Measurements from ENCODE around the gene GTF3A.
A peak's percentile ranks its signal among the peaks of the same experiment; 100 is the strongest.

GTF3A gene

GRCh38 chr13:27449081-27449603 is 24.7 kb downstream of the GTF3A start:
- DNase-seq (ENCODE audit: low spot score) = no peak

- DNase-seq (ENCODE audit: low spot score) = peak; percentile 94
These were observed 25.8 kb downstream of the GTF3A start, which contains the start of gene MTIF3 for GRCh38 chr13:27449936-27450828. Gene MTIF3 (minus strand): TSS chr13:27450564. CDS start chr13:27440448, 10,116 bp downstream.

DNA sequence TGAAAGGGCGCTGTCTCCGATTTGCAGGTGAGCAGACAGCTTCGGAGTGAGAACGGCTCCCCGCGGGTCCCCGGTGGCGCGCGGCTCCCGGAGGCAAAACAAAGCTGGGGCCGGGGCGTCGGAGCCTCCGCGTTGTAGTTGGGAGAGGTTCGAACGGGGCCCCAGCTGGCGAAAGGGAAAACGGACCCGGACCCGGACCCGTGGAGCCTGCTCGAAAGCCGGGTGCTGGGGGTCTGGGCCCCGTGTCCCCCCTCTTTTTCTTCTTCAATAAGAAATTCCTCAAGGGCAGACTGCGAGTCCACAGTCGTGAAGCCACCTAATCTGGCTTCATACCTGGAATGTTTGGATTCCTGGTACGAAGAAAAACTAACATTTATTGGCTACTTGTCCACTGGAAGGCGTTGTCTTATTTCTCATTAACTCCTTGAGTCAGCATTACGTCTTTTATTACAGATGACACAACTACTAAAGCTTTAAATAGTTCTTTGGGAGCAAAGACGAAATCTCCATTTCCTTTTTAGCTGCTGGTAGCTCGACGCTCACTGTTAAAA is 26.6 kb downstream of the GTF3A start:
- no peak for DNase-seq (ENCODE audit: low spot score)

DNA sequence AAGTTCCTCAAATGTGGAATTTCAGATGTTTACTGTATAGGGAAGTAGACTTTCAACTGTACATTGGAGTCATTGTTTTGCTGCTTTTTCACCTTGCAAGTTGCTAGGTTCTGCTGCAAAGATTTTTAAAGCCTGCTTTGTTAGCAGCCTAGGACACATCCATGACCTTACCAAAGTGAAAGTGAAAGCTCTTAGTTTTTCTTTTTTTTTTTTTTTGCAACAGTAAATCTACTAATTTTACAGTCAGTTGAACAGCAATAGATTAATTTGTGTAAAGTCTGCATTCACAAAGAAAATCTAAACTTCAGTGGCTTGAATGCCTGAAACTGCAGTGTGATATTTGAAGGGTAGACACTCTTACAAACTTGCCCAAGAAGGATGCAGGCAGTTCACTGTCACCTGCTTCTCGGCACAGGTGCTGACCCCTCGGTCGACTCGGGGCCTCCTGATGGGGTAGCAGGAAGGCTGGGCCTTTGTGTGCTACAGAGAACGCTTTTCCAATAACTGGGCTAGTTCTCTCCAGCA is 31.0 kb downstream of the GTF3A start:
- DNase-seq (ENCODE audit: low spot score) = no peak

- peak; percentile 35 for DNase-seq (ENCODE audit: low spot score)
These were observed 37.6 kb downstream of the GTF3A start for GRCh38 chr13:27461940-27462584.

DNA sequence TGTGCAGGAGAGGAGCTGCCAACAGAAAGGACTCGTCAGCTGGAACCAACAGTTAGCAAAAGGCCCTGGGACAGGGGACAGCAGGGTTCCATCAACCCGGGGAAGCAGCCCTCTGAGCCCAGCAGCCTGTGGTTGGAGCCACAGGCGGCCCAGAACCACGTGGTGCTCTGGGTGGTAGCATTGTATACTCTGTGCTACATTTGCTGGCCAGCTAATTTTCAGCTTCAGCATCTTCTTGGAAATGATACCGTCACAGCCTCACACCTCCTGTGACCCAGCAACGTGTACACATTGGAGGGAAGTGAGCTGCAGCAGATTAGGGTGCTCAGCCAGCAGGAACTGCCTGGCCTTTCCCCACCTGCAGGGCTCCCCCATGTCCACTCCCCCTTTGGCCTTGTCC is 39.1 kb downstream of the GTF3A start:
- no peak for DNase-seq (ENCODE audit: low spot score)

GRCh38 chr13:27465611-27466010 is 41.2 kb downstream of the GTF3A start:
- DNase-seq (ENCODE audit: low spot score) = no peak

DNA sequence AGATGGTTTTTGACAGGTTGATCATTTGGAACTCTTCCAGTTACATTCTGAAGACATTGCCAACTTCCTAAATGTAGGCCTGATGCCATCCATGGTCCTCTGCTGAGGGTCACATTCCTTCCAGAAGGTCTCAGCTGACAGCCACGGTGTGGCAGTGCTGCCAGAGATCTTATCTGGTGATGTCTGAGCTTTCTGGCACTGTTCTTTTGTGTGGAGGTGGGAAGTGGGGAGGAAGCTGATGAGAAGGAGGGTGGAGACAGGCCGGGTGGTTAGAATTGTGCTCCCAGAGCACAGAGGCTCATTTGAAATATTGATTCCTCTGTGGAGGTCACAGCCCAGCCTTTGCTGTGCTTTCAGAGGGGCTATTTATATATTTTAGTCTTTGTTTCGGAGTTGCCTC is 42.1 kb downstream of the GTF3A start:
- DNase-seq (ENCODE audit: low spot score) = peak; percentile 27

DNA sequence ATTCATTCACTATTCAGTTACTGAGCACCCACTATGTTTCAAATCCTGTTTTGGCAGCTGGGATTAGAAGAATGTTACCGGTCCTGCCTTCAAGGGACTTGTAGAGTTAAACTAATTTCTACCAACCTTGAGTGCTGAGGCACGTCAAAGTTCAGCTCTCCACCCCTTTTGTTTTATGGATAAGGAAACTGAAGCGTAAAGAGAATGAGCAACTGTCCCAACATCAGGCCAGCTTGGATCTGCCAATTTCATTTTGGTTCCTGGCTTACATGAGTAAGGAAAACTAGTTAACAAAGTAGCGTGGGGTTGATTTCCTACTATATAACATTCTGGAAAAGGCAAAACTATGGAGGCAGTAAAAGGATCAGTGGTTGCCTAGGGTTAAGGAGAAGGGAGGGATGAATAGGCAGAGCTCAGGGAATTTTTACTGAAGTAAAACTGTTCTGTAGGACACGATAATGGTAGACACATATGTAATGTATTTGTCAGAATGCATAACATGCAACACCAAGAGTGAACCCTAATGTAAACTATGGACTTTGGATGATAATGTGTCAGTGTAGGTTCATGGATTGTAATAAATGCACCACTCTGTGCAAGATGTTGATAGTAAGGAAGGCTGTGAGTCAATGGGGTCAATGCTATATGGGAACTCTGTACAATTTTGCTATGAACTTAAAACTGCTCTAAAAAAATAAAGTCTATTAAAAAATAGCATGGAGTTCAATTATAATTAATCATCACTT is 45.8 kb downstream of the GTF3A start:
- no peak for DNase-seq (ENCODE audit: low spot score)

GRCh38 chr13:27472441-27472840 is 48.0 kb downstream of the GTF3A start:
- DNase-seq (ENCODE audit: low spot score) = no peak

GRCh38 chr13:27472941-27473340 is 48.5 kb downstream of the GTF3A start:
- DNase-seq (ENCODE audit: low spot score) = no peak

- DNase-seq (ENCODE audit: low spot score) = no peak
These were observed 50.4 kb downstream of the GTF3A start for GRCh38 chr13:27474751-27475268.

DNA sequence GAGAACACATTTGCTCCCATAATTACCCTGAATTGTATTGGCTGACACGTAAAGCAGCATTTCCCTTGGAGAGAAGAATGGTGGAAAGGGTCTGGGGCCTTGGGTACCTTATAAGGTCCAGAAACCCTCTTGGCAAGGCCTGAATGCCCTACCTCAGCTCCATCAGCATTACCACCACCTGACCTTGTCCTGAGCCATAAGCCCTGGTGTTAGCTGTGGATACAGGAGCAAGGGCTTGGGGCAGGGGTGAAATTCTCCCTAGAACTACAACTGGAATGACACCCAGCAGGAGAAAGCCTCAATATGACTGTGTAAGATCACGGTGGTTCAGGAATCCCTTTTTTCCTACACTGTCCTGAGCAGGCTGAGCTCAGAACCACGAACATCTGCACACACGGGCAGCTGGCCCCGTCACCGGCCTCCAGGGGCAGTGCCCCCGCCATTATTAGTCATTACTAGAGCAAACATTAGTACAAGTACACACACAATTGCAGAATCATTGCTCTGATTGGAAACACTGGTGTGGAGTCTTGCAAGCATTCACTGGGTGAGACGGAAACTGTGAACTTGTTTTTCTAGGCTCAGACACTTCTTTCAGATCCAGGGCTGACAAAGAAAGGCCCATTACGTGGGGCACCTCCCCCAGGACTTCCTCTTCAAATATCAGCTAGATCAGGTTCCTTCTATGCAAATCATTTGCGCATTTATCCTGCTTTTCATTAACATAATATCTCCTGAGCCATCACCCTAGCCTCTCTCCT is 52.7 kb downstream of the GTF3A start:
- no peak for DNase-seq (ENCODE audit: low spot score)

DNA sequence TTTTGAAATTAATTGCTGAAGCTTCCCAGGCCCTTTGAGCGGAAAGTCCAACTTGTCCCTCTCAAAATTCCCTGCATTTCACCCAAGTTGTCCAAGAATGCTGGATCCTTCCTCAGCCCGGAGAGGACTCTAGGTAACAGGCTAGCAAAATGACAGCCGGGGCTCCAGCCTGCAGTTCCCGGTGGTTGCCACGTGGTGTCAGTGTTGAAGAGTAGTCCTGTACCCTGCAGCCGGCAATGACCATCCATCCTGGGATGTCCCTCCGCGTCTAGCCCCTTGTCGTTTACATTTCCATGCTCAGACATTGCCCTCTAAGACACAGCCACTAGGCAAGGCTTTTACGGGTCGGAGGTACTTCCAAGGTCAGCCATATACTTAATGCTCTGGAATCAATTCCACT is 57.3 kb downstream of the GTF3A start:
- DNase-seq (ENCODE audit: low spot score) = no peak

GRCh38 chr13:27482983-27483382 is 58.6 kb downstream of the GTF3A start:
- peak; percentile 48 for DNase-seq (ENCODE audit: low spot score)

DNA sequence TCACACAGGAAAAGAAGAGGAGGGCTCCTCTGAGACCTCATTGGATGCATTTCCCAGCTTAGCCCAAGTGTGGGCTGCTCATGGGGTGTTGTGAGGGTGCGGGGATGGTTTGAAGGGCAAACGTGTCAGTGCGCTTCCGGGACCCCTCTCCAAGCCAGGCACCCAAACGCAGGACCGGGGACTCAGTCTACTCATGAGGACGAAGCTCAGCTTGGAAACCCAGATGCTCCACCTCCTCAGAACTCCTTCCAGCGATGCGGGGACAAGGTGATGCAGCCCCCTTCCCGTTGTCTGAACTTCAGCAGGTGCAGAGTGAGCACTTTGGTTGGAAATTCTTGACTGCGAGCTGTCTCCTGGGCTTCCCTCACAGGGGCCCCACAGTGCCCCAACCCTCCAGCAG is 59.0 kb downstream of the GTF3A start:
- DNase-seq (ENCODE audit: low spot score) = no peak

Measured in Ammon's horn (tissue), 1 donor.